CD4-positive, alpha-beta T cell treated with Interleukin-6 at 100 ng/mL for 8 hours (primary cell): ENCODE data around the gene MYO5C.
A peak's percentile ranks its signal among the peaks of the same experiment; 100 is the strongest.

Source experiments
- DNase-seq: peaks from one replicate; pipeline ENCODE4 v3.0.0-alpha.2; 2020; ENCODE audit warnings: mixed read lengths, low spot score

The MYO5C gene

DNA sequence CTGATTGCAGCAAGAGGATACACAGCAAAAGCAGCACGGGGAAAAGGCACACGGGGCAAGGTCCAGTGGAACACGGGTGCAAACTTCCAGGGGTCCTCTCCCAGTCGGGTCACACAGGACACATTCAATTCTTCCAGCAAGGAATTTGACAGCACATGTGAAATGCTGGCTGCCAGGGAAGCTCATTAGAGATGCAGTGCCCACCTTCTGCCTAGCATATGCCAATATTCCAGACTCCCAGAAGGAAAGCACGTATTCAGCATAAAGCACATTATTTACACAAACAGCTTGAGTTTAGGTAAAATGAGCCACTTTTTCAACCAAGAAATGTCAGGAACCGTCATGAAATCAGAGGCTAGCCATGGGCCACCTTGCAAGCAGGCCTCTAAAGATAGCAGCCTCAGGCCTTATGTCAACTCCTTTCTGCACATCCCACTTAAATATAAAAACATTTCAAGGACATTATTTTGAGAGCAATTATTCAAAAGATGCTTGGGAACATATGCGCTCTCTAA lies 19.3 kb downstream of the MYO5C start:
- DNase-seq, result no peak

DNA sequence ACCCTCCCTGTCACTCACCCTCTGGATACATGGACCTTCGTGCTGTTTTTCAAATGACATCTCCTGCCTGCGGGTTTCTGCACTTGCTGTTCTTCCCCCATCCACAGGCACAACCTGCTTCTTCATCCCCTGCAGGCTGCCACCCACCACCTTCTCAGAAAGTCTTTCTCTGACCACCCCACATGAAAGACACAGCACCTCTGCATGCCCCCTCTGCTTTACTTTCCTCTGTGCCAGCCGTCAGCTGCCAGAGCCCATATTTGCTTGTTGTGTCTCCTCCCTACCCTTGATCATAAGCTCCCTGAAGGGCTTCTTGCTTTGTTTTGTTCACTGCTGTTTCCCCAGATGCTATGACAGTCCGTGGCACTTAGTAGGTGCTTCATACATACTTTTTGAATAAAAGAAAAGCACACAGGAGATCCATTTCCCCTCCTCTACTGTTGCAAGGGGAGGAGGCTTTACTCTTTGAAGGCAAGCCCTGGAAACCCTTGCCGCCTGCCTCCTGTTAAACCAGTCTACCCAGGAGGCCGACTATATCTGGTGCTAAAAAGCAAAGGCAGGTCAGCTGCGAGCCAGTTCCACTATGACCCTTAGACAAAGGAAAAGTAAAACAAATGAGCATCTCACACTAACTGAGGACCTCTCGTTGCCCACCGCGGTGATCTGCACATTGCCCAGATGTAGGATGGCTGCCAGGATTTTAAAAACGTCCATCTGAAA lies 31.9 kb downstream of the MYO5C start:
- DNase-seq, result no peak

DNA sequence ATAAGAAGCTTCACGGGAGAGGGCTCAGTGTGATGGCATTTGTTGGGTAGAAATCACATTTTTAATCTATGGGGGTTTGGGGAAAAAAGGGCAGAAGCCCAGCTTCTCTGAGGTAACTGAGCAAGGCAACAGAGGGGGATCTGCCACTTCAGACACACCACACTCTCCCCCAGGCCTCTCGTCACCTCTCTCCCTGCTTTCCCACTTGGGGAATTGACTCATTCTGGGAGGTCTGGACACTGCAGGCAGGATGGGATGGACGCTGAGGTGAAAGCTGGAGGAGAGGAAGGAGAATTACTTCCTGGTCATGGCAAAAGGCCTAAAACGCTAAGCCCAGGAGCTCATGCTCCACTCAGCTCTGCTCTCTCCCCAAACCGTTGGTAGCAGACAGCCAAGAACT lies 33.2 kb downstream of the MYO5C start:
- no peak for DNase-seq

DNA sequence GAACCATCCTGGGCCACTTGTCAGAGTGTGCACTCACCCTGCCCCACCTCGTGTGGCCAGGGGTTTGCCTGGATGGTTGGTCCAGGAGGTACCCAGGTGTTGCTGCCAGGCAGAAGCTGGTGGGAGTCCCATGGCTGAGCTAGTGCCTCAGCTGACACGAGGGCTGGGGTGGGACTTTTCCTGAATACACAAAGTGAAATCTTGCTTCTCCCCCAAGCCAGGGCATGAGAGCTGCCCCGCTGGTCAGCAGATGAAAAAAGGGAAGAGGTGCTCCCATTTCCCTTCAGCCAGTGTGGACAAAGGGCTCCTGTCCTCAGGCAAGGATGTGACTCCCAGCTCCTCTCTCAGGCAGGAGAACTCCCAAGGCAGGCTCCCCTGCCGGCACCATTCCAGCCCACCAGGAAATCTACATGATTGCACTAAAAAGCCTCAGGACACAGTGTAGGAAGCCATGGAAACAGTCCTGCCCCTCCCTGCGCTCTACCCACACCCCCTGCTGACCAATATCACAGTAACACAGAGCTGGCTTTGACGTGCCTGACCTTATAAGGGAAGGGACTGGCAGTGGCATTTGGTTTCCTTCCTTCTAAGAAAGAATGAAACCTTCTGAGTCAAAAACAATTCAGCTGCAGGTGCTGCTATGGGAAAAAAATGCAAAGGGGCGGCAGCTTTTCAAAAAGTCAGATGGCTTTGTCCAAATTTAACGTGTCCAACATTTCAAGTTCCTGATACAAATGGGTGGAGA lies 33.9 kb downstream of the MYO5C start:
- peak; percentile 52 for DNase-seq

- no peak for DNase-seq
Observed at GRCh38 chr15:52261026-52261425, 34.6 kb downstream of the MYO5C start.

GRCh38 chr15:52259503-52259902 lies 36.1 kb downstream of the MYO5C start:
- DNase-seq, result no peak

DNA sequence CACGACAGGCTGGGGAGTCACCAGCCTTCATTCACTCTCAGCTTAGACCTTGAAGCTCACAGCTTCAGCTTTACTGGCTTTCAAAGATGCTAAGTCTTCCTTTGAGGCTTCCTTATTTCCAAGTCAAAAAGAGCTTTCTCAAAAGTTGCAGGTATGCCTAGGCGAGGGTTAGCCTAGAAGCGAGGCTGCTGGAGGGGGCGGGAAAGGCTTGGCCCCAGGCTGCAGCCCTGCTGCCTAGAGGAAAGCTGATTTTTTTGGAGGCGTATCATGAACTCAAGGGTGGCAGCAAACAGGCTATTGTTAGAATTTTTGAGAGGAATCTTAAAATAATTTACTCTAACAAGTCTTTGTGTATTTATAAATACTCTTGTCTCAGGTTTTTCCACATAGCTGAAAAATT lies 37.1 kb downstream of the MYO5C start:
- DNase-seq, result no peak

- no peak for DNase-seq
Observed at GRCh38 chr15:52257734-52258062, 37.9 kb downstream of the MYO5C start.

GRCh38 chr15:52256930-52257733 lies 38.5 kb downstream of the MYO5C start:
- DNase-seq, result no peak

GRCh38 chr15:52256366-52256765 lies 39.2 kb downstream of the MYO5C start:
- DNase-seq, result peak; percentile 80

- DNase-seq, result no peak
Observed at GRCh38 chr15:52255935-52256334, 39.7 kb downstream of the MYO5C start.

GRCh38 chr15:52255008-52255407 lies 40.6 kb downstream of the MYO5C start:
- DNase-seq, result no peak

- no peak for DNase-seq
Observed at GRCh38 chr15:52254391-52254790, 41.2 kb downstream of the MYO5C start.

DNA sequence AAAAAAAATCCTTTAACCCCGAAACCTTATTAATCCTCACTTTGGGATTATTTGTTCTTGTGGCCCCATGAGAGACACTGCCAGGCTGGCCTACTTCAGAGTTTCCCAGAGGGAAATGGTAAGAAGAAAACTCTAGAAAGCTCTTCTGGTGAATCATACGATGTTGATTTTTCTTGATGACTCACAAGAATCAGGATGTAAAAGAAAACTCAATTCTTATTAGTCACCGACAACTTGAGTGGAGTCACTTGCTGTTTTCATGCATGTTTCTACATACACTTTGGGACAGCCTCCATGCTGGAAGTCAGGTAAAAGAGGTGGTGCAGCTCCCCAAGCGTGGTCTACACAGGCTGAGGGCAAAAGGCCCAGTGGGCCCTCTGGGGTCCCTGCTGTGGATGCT lies 42.8 kb downstream of the MYO5C start:
- no peak for DNase-seq

DNA sequence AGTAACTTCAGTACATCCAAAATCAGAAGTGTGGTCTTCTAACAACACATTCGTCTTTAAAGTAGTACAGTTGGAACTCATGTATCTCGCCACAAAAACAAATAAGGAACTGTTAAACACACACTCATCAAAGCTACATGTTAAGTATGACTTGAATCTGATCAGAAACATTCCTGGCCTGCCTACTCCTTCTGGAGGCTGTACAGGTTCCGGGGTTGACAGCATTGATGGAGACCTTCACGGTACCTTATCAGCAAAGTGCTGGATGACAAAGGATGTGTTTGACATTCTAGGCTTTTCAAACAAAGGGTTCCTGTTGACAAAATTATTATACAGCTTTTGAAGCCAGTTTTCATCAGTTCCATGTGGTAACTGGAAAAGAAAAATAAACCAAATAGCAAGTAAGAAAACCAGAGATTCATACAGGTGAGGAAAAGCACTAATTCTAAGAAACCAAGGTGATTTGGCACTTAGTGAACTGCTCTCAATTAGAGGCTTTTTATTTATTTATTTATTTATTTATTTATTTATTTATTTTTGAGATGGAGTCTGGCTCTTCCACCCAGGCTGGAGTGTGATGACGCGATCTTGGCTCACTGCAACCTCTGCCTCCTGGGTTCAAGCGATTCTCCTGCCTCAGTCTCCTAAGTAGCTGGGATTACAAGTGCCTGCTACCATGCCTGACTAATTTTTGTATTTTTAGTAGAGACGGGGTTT lies 44.3 kb downstream of the MYO5C start:
- DNase-seq, result no peak

DNA sequence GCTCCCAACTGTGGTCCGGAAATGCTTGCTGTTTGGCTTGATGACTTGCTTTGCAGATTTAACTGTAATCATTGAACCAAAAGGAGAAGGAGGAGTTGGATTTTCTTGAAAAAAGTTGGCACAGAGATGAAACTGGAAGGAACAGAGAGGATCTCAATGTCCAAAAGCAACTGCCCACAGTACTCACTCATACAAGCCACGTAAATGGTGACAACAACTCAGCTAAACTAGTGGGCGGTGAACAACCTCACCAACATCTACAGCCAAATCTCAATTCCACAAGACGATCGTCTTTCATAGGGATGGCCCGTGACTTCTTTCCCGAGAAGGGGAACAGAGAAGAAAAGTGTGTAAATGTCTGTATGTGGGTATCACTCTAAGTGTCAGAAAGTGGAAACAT lies 48.1 kb downstream of the MYO5C start:
- no peak for DNase-seq

- DNase-seq, result no peak
Observed at GRCh38 chr15:52246686-52247431, 48.7 kb downstream of the MYO5C start.

DNA sequence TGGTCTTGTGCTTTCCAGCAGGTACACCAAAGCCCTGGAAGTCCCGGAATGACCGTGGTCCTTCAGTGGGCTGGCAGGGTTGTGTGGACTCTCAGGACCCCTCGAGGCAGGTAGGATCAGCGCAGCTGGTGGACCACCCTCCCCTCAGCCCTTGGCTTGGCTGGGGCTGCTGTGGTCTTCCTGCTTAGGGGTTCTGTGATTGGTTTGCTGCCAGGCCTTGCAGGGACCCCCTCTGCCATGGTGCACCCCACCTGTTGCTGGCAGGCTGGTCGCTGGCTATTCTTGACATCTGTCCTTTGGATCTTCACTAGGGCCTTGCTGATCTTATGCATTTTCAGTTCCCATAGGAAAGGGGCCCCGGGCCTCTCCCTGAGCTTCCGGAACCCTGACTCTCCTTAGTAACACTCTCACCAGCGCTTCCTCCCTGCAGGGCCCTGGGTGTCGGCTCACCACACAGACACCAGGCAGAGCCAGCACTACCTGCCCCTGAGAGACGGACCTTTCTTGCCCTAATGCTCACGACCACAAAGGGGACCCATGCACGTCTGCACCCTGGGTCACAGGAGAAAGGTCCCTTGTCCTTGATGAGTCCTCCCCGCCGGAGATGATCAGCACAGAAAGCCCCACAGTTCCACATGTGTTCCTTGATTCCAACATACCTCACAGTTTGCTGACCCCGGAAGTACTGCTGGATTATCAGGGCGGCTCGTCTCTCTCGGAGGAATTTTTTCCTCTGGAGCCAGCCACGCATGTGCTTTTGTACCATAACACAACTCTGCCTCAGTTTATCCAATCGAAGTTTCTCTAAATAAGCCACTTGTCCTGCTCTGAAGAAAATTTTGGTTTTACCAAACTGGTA lies 51.7 kb downstream of the MYO5C start:
- DNase-seq, result no peak

DNA sequence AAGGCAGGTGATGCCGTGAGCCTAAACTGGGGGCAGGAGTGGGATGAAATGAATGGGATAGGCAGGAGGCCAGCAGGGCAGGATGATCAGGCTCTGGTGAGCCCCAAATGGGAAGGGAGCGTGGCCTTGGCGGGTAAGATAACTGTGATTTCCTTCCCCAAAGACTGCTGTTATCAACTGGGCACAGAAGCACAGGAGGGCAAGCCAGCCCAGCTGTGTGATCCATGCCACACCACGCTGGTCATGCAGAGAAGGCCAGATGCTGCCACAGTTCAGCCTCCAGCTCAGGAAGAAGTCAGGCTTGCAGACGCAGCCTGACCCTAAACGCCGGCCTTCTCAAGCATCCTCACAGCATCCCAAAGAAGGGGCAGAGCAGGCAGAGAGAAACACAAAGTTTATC lies 52.3 kb downstream of the MYO5C start:
- no peak for DNase-seq

- DNase-seq, result peak; percentile 17
Observed at GRCh38 chr15:52241489-52241888, 54.1 kb downstream of the MYO5C start.
